ENCODE measurements around the gene CERS6. TPM values are rescaled to one million over a fixed set of nuclear protein-coding genes. Genes with fewer than 3 reads are reported as not detected.

CERS6 gene, protein sequence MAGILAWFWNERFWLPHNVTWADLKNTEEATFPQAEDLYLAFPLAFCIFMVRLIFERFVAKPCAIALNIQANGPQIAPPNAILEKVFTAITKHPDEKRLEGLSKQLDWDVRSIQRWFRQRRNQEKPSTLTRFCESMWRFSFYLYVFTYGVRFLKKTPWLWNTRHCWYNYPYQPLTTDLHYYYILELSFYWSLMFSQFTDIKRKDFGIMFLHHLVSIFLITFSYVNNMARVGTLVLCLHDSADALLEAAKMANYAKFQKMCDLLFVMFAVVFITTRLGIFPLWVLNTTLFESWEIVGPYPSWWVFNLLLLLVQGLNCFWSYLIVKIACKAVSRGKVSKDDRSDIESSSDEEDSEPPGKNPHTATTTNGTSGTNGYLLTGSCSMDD
- 12.7 and 17.0 TPM in 2 replicates for total RNA-seq

DNA sequence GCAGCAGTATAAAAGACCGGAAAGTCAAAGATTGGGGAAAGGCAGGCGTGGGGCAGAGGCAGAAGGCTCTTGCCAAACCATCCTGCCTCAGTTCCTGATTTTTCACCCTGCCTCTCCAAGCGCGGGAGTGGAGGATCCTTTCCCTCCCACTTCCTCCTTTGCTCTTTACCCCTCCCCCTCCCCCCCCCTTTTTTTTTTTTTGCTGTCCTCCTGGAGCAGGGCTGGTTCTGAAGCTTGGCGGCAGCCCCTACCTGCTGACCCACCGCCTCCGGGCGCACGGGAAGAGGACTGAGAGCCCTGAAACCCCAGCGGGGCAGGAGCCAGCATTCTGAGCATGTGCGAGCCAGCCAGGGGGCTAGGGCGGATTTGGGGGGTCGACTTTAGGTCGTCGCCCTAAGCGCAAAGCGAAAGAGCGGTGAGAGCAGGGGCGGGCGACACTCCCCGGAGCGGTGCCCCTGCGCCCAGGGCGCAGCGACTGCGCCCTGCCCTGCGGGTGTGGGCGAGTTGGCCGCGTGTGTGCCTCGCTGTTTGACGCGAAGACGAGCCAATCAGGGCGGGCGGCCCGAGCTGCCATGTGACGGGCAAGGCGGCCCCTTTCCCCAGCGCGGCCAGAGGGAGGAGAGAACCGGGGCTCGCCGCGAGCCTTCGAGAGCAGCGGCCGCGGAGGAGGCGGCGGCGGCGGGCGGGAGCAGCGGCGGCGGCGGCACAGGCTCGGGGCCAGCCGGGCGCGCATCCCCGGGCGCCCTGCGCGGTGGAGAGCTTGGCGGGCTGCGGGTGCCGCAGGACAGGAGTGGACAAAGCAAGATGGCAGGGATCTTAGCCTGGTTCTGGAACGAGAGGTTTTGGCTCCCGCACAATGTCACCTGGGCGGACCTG is at the start of gene CERS6:
CERS6 (plus strand) TSS at position 628 of the 876 bp plus-strand sequence; CDS start at position 805, 177 bp downstream.

GRCh38 chr2:168801961-168802858 is 346.1 kb downstream of the CERS6 start, which contains the start of gene NOSTRIN:
Gene NOSTRIN (plus strand): TSS chr2:168802637. CDS start chr2:168802647, 10 bp downstream.

Small RNAs within 50 kb of the gene (small RNA-seq; reads per million reads assigned to genes)
- gene MIR4774: 0.16 reads per million
- not detected for gene RN7SL813P
- not detected for gene RNU6-766P

Other genes starting within 250 kb of the CERS6 start
- gene STK39, start 208.7 kb upstream of the CERS6 start, total RNA-seq: 6.5 and 8.8 TPM in 2 replicates